Type B pancreatic cell (in vitro differentiated cells): ENCODE measurements around the gene ADCY7. TPM values are rescaled to one million over a fixed set of nuclear protein-coding genes. Genes with fewer than 3 reads are reported as not detected.

ENCODE experiments used
- DNase-seq: peaks from one replicate; pipeline ENCODE4 v3.0.0; 2021; ENCODE audit warnings: mixed read lengths; ENCODE audit not compliant: unreplicated experiment; ENCODE audit errors: extremely low spot score
- H3K27ac Mint-ChIP-seq: 2 replicates; pipeline ENCODE4 v1.8.0; 2021; ENCODE audit warnings: mild to moderate bottlenecking, mixed read lengths
- H3K27me3 Mint-ChIP-seq: 2 replicates; pipeline ENCODE4 v1.8.0; 2021; ENCODE audit warnings: mixed read lengths
- H3K36me3 Mint-ChIP-seq: 2 replicates; pipeline ENCODE4 v1.8.0; 2021; ENCODE audit warnings: mixed read lengths
- H3K4me1 Mint-ChIP-seq: one replicate; pipeline ENCODE4 v1.8.0; 2021; ENCODE audit warnings: mixed read lengths; ENCODE audit not compliant: unreplicated experiment
- H3K4me3 Mint-ChIP-seq: 2 replicates; pipeline ENCODE4 v1.8.0; 2021; ENCODE audit warnings: mild to moderate bottlenecking, mixed read lengths
- H3K9me3 Mint-ChIP-seq: 2 replicates; pipeline ENCODE4 v1.8.0; 2021; ENCODE audit warnings: mixed read lengths
- CTCF ChIP-seq: fragments of 200-600 bp; sonication (generic); conservative IDR thresholded peaks from 2 replicates; pipeline ENCODE4 v1.5.0; 2021; ENCODE audit warnings: antibody characterized with exemption, mild to moderate bottlenecking
- total RNA-seq: library from RNA; stranded (reverse); gene quantifications from 2 replicates; pipeline ENCODE4 v1.2.1, GENCODE V29; 2021; ENCODE audit warnings: low replicate concordance

Gene ADCY7
- total RNA-seq, 1 donor from 2014 or later, result 16.8 TPM

GRCh38 chr16:50288026-50288425 lies 21.7 kb downstream of the ADCY7 start:
- no peak for DNase-seq
- TF ChIP-seq CTCF, result no peak
- no peak overlapping the region for H3K27ac Mint-ChIP-seq
- no peak overlapping the region for H3K4me3 Mint-ChIP-seq
- no peaks in the 10 kb centered on the region for H3K4me1 Mint-ChIP-seq
- no peaks in the 10 kb centered on the region for H3K36me3 Mint-ChIP-seq
- H3K27me3 Mint-ChIP-seq, result no peaks in the 10 kb centered on the region
- no peaks in the 10 kb centered on the region for H3K9me3 Mint-ChIP-seq

- H3K4me1 Mint-ChIP-seq, result no peaks in the 10 kb centered on the region
- H3K4me3 Mint-ChIP-seq, result no peak overlapping the region
- H3K27me3 Mint-ChIP-seq, result no peaks in the 10 kb centered on the region
- H3K9me3 Mint-ChIP-seq, result no peaks in the 10 kb centered on the region
- H3K27ac Mint-ChIP-seq, result no peak overlapping the region
- DNase-seq, result no peak
- no peak for TF ChIP-seq CTCF
- no peaks in the 10 kb centered on the region for H3K36me3 Mint-ChIP-seq
Observed at GRCh38 chr16:50288920-50289319, 22.6 kb downstream of the ADCY7 start.

GRCh38 chr16:50289950-50290764 lies 23.8 kb downstream of the ADCY7 start:
- Mint-ChIP-seq H3K27me3 (no peaks in the 10 kb centered on the region), H3K36me3 (no peaks in the 10 kb centered on the region), H3K27ac (no peak overlapping the region)

GRCh38 chr16:50290856-50291255 lies 24.5 kb downstream of the ADCY7 start:
- Mint-ChIP-seq H3K36me3 (no peaks in the 10 kb centered on the region), H3K27me3 (no peaks in the 10 kb centered on the region), H3K9me3 (no peaks in the 10 kb centered on the region), H3K27ac (no peak overlapping the region), H3K4me3 (no peak overlapping the region), H3K4me1 (no peaks in the 10 kb centered on the region)
- no peak for TF ChIP-seq CTCF
- no peak for DNase-seq

More at GRCh38 chr16:50289950-50290764, 23.8 kb downstream of the ADCY7 start:
- H3K9me3 Mint-ChIP-seq, result no peaks in the 10 kb centered on the region
- no peak for DNase-seq
- H3K4me3 Mint-ChIP-seq, result no peak overlapping the region
- no peak for TF ChIP-seq CTCF
- no peaks in the 10 kb centered on the region for H3K4me1 Mint-ChIP-seq

- Mint-ChIP-seq H3K4me1 (no peaks in the 10 kb centered on the region), H3K36me3 (no peaks in the 10 kb centered on the region), H3K9me3 (no peaks in the 10 kb centered on the region), H3K4me3 (no peak overlapping the region), H3K27ac (no peak overlapping the region), H3K27me3 (no peaks in the 10 kb centered on the region)
- DNase-seq, result no peak
- no peak for TF ChIP-seq CTCF
Observed at GRCh38 chr16:50291719-50292565, 25.6 kb downstream of the ADCY7 start.
